Left hindlimb (tissue), 1 donor: ENCODE data around the gene WDR5B.

Experiments used
- DNase-seq: peaks from one replicate; pipeline ENCODE4 v3.0.0-alpha.2; 2018

The WDR5B gene

DNA sequence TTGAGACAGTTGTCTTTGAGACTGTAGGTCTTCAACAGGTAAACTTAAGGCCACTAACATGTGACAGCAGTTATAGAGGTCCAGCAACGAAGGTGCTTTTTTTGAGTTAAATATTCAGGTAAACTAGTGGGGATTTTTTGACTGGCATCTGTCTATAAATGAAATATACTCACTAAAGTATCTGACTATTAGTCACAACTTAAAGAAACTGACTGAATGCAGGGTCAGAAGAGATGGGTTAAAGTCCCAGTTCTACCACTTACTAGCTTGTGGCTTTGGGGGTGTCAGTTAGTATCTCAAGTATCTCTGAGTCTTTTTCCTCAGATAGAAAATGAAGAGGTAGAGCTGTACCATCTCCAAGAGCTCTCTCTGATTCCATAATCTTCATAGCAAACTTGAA, 50.8 kb downstream of the WDR5B start:
- DNase-seq: no peak

DNA sequence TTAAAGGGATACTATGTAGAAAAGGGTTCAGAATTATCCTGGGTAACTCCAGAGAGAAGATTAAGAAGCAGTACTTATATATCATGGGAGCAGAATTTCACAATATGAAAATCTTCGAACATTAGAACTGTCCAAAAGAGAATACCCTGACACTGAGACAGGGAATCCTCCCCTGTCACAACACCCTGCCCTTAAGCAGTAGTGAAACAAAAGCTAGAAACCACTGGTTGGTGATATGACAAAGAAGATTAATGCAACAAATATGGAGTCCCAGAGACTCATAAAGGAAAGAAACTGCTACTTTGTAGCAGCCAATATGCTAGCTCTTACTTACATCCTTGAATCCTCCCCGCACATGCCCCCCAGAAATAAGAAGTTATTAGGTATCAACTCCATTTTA, 51.4 kb downstream of the WDR5B start:
- DNase-seq: no peak
